Heart left ventricle (tissue), 16 donors: Measurements from ENCODE around the gene THSD7B. TPM values are rescaled to one million over a fixed set of nuclear protein-coding genes. Genes with fewer than 3 reads are reported as not detected.
"Not testable (repeated sequence)": the region's sequence is repeated elsewhere in the genome, so short reads cannot be mapped to it uniquely, and the experiment has no call there.

Experiments used
- ATAC-seq, 4 donors: fragments of 200-7000 bp; cut with Tn5 transposase; one replicate each; pipeline ENCODE4 v1.9.1; 2020 to 2022; ENCODE audit warnings: moderate library complexity in 4 of 4, mild to moderate bottlenecking in 3 of 4, moderate number of reproducible peaks in 1 of 4
- DNase-seq, 5 donors: peaks; one replicate each; pipeline ENCODE4 v3.0.0-alpha.2; 2020
- H3K27ac ChIP-seq, 12 donors: fragments of 200-600 bp; sonication (generic) in 4 of 12; one replicate each; pipeline versions ENCODE4 v1.5.0 to v1.8.0; 2016 to 2022; ENCODE audit warnings: mild to moderate bottlenecking in 2 of 12
- H3K27me3 ChIP-seq, 9 donors: fragments of 200-600 bp; sonication (generic) in 2 of 9; one replicate each; pipeline versions ENCODE4 v1.5.1 to v1.8.0; 2016 to 2022; ENCODE audit warnings: mild to moderate bottlenecking in 3 of 9
- H3K36me3 ChIP-seq, 9 donors: fragments of 200-600 bp; sonication (generic) in 2 of 9; one replicate each; pipeline versions ENCODE4 v1.5.0 to v1.8.0; 2018 to 2022; ENCODE audit warnings: mild to moderate bottlenecking in 2 of 9
- H3K4me1 ChIP-seq, 12 donors: fragments of 200-600 bp; sonication (generic) in 4 of 12; one replicate each; pipeline versions ENCODE4 v1.5.0 to v1.8.0; 2016 to 2022; ENCODE audit warnings: mild to moderate bottlenecking in 3 of 12
- H3K4me3 ChIP-seq, 12 donors: fragments of 200-600 bp; sonication (generic) in 4 of 12; one replicate each; pipeline versions ENCODE4 v1.5.0 to v1.8.0; 2017 to 2022; ENCODE audit warnings: mild to moderate bottlenecking in 9 of 12, moderate library complexity in 4 of 12
- H3K9me3 ChIP-seq, 12 donors: fragments of 200-600 bp; sonication (generic) in 4 of 12; one replicate each; pipeline versions ENCODE4 v1.5.0 to v1.8.0; 2016 to 2022; ENCODE audit warnings: mild to moderate bottlenecking in 1 of 12
- POLR2A ChIP-seq, 2 donors: fragments of 450-650 bp; IDR thresholded peaks; one replicate each; pipeline ENCODE4 v1.6.1; 2017; ENCODE audit warnings: antibody characterized with exemption in 2 of 2, mild to moderate bottlenecking in 2 of 2, moderate library complexity in 2 of 2
- WGBS, 4 donors: extraction: QIAGEN DNeasy Blood & Tissue Kit in 2 of 4; methylation state at CpG; one replicate each; pipeline versions ENCODE4 v1.1.5 to v1.1.7; 2013 to 2018; 5-methylcytosine and 5-hydroxymethylcytosine counted together
- intact Hi-C, 10 donors: fragments of 100-400 bp; cut with DNase I; formaldehyde crosslinking; loops; one replicate each; pipeline versions ENCODE4 v1.11.1 to v1.14.2; 2022
- polyA plus RNA-seq, 2 donors: library from polyadenylated mRNA; stranded (reverse); fragments of 200-250 nt; gene quantifications; one replicate each; pipeline ENCODE4 v1.2.3, GENCODE V29; 2013
- total RNA-seq, 9 donors: library from RNA; depleted of rRNA in 2 of 9; stranded (reverse); fragments of >200 nt in 2 of 9; fragmentation: NEBNext Ultra II Directional in 3 of 9; extraction: Animal tissue kit (Norgen Biotek cat#: 25700) in 3 of 9; gene quantifications; one replicate each; pipeline versions ENCODE4 v1.1.0 to v1.2.4, GENCODE V29; 2016 to 2023
- TF ChIP-seq, protein P1 (sequence below), 12 donors: fragments of 200-600 bp; sonication (generic) in 4 of 12; IDR thresholded peaks; one replicate each; pipeline versions ENCODE4 v1.5.0 to v1.8.0; 2018 to 2022; ENCODE audit warnings: antibody characterized with exemption in 12 of 12, mild to moderate bottlenecking in 5 of 12
- donor health status: ischemic (EF 13 %, LVEDD 7.1; RV severe dilation, severe dysfunction).
- donor health status: healthy with polysubstance abuse.
- donor health status: DM: no; HTN: yes; CAD: no.
- donor health status: DM: no; HTN: no; CAD: no.
- donor health status: ischemic (EF 25% LVEDD 6.9; RV normal size, moderate dysfunction).
- donor health status: ischemic (EF 25% LVEDD 5.7; RV mildly dilated, moderate dysfunction).
- donor health status: healthy.
- donor health status: DM: yes; HTN: yes; CAD: no.
- donor health status: ischemic (EF 35%, LVEDD 5.7; RV mildly dilated, moderate dysfunction).
- donor health status: nonischemic (EF 11% LVEDD 7.7; RV severe dilation, severe dysfunction).
- donor health status: DM: yes; HTN: yes; CAD: no.
- donor health status: PGD.
- donor health status: ischemic (EF 29% LVEDD 5.4; RV normal size, mild dysfunction).
- donor health status: nonischemic (EF 23%, LVEDD 6.1; RV moderate dilation, normal function).

Gene THSD7B
- total and polyA plus RNA-seq, 11 donors, result 0.04 to 0.43 (median 0.17) TPM

GRCh38 chr2:136957044-136957443 lies 191.7 kb downstream of the THSD7B start:
- intact Hi-C loops, result no loop called here
- Histone ChIP-seq H3K27me3 (no peaks in the 10 kb centered on the region), H3K9me3 (no peaks in the 10 kb centered on the region), H3K4me3 (no peak overlapping the region), H3K36me3 (no peaks in the 10 kb centered on the region), H3K27ac (no peak overlapping the region), H3K4me1 (no peaks in the 10 kb centered on the region)
- TF ChIP-seq POLR2A (IDR thresholded peaks at IDR 0.05), result no peak
- TF ChIP-seq, protein P1, sequence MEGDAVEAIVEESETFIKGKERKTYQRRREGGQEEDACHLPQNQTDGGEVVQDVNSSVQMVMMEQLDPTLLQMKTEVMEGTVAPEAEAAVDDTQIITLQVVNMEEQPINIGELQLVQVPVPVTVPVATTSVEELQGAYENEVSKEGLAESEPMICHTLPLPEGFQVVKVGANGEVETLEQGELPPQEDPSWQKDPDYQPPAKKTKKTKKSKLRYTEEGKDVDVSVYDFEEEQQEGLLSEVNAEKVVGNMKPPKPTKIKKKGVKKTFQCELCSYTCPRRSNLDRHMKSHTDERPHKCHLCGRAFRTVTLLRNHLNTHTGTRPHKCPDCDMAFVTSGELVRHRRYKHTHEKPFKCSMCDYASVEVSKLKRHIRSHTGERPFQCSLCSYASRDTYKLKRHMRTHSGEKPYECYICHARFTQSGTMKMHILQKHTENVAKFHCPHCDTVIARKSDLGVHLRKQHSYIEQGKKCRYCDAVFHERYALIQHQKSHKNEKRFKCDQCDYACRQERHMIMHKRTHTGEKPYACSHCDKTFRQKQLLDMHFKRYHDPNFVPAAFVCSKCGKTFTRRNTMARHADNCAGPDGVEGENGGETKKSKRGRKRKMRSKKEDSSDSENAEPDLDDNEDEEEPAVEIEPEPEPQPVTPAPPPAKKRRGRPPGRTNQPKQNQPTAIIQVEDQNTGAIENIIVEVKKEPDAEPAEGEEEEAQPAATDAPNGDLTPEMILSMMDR (IDR thresholded peaks at IDR 0.05), result no peak
- DNase-seq (no peak), ATAC-seq (no peak)
- WGBS, 4 donors, result 0 to 66% (median 64%) methylated on average over 1 of the region's 1 CpG

DNA sequence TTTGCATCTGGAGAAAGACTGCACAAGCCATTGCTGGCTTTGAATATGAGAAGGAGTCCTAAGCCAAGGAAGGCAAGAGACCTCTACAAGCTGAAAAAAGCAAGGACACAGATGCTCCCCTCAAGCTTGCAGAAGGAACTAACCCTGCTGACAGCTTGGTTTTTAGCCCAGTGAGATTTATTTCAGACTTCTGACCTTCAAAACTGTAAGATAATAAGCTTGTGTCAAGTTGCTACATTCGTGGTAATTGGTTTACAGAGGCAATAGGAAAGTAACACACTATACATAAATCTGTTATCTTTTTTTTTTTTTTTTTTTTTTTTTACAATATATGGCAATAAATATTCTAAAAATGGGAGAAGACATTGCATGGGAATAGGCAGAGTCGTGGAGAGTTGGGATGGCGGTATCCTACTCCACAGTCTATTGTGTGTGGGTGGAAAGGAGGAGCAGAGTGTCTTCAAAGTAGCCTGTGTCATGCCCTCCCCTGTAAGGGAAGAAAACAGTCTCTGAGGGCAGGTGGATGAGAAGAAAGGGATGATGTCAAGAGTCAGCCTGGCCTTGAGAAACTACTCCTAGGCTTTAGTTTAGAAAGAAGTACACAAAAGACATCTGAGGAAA lies 196.9 kb downstream of the THSD7B start:
- no peak overlapping the region for H3K4me3 ChIP-seq
- H3K9me3 ChIP-seq, result no peaks in the 10 kb centered on the region
- no peaks in the 10 kb centered on the region for H3K27me3 ChIP-seq
- H3K4me1 ChIP-seq, result peaks cover 0 to 5% (median 0%) of the 10 kb centered on the region in 12 donors
- intact Hi-C loops, result no loop called here
- no peak for ATAC-seq
- DNase-seq, result no peak
- H3K36me3 ChIP-seq, result no peaks in the 10 kb centered on the region
- 56 to 78% (median 67%) methylated on average over 3 of the region's 3 CpGs for WGBS, 4 donors
- H3K27ac ChIP-seq, result no peak overlapping the region
- TF ChIP-seq, protein P1 (IDR thresholded peaks at IDR 0.05), result no peak
- no peak for TF ChIP-seq POLR2A (IDR thresholded peaks at IDR 0.05)

- Histone ChIP-seq H3K36me3 (no peaks in the 10 kb centered on the region), H3K27ac (no peak overlapping the region), H3K9me3 (no peaks in the 10 kb centered on the region), H3K27me3 (no peaks in the 10 kb centered on the region), H3K4me1 (peaks cover 0 to 5% (median 0%) of the 10 kb centered on the region in 12 donors), H3K4me3 (no peak overlapping the region)
- TF ChIP-seq, protein P1 (IDR thresholded peaks at IDR 0.05), result no peak
- 22 to 33% (median 26%) methylated on average over 5 of the region's 5 CpGs for WGBS, 4 donors
- intact Hi-C loops, result no loop called here
- ATAC-seq (peak in 1 of 4 donors; percentile 47), DNase-seq (no peak)
These were observed 201.1 kb downstream of the THSD7B start for GRCh38 chr2:136966485-136966884.

- Histone ChIP-seq H3K9me3 (peaks cover 0 to 4% (median 0%) of the 10 kb centered on the region in 12 donors), H3K4me1 (no peaks in the 10 kb centered on the region), H3K4me3 (no peak overlapping the region), H3K27me3 (no peaks in the 10 kb centered on the region), H3K36me3 (no peaks in the 10 kb centered on the region), H3K27ac (no peak overlapping the region)
- 71 to 83% (median 78%) methylated on average over 3 of the region's 3 CpGs for WGBS, 4 donors
- DNase-seq (no peak), ATAC-seq (no peak)
- TF ChIP-seq, protein P1 (IDR thresholded peaks at IDR 0.05), result no peak
- intact Hi-C loops, result no loop called here
These were observed 215.0 kb downstream of the THSD7B start for GRCh38 chr2:136980303-136980702.

DNA sequence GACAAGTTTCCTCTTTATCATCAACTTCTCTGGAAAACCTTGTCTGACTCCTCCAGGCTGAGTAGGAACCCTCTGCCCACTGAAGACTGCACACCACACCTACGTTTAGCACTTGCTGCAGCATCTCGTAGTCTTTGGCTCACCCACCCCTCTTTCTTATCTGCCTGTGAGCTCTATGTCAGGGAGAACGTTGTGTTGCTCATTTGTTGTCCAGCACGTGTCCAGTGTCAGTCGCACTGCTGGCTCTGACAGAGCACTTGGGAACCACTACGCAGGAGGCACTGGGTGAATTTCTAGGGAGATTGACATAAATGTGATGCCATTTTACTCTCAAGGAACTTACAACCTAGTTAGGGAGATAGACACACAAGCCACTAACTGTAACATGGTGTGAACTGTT lies 216.3 kb downstream of the THSD7B start:
- H3K9me3 ChIP-seq, ATAC-seq, H3K27me3 ChIP-seq, H3K4me1 ChIP-seq, H3K27ac ChIP-seq, intact Hi-C loops, DNase-seq, H3K36me3 ChIP-seq, H3K4me3 ChIP-seq: not testable (repeated sequence)
- 42 to 53% (median 51%) methylated on average over 6 of the region's 6 CpGs for WGBS, 4 donors
